GM21737 (cell line): ENCODE data around the gene CD79B.
"Not testable (repeated sequence)": the region's sequence is repeated elsewhere in the genome, so short reads cannot be mapped to it uniquely, and the experiment has no call there.

ENCODE experiments used
- ATAC-seq: cut with Tn5 transposase; IDR thresholded peaks from one replicate; pipeline ENCODE4 v1.9.1; 2021; ENCODE audit warnings: mild to moderate bottlenecking, moderate library complexity; ENCODE audit not compliant: unreplicated experiment

The CD79B gene

DNA sequence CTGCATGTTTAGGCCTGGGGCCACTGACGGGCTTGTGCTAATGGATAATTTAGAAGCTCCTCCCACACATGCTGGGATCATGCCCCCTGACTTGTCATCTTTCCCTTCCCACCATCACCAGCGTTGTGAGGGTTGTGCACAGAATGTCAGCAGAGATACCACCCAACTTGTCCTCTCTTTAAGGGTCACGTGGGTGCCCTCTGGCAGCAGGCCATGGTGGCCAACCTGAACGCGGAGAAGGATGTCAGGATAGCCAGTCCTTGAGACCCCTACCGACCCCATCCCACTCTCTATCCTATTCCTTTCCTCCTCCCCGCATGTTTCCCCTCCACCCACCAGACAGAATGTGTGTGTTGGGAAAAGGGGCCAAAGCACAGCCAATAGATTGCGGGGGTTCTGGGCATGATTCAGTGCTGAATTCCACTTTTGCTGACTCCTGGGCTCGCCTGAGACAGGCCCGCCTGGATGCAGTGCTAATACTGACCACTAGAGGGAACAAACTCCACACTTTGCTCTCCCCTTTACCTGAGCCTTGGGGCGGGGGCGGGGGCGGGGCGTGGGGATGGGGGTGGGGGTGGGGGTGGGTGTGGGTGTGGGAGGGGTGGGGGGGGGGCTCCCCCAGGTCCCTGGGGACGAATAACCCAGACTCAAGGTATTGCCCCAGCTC, 50.1 kb downstream of the CD79B start, which contains the start of gene GH2:
TSS of gene GH2 (minus strand) at position 10 of the 667 bp plus-strand sequence. CDS start 143 bp downstream, outside the sequence.
- ATAC-seq = no peak

DNA sequence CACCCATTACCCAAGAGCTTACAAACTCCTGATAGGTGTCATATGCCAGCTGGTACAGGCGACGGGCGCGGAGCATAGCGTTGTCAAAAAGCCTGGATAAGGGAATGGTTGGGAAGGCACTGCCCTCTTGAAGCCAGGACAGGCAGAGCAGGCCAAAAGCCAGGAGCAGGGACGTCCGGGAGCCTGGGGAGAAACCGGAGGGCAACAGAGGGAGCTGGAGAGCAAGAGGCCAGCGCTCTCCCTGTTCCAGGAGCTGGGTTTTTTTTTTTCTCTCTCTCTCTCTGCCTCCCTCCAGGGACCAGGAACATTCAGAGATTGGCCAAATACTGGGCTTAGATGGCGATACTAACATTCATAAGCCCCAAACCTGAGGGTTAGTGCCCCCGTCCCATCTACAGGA, 50.8 kb downstream of the CD79B start:
- not testable (repeated sequence) for ATAC-seq

DNA sequence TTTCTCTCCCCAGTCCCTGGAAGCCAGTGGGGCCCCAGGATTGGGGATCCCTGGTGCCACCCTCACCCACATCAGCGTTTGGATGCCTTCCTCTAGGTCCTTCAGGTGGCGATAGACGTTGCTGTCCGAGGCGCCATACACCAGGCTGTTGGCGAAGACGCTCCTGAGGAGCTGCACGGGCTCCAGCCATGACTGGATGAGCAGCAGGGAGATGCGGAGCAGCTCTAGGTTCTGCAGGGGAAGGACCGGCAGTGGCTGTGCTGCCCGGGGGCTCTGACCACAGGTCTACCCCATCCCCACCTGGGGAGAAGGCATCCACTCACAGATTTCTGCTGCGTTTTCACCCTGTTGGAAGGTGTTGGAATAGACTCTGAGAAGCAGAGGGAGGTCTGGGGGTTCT, 51.4 kb downstream of the CD79B start:
- no peak for ATAC-seq
